Skeletal muscle satellite cell (primary cell): ENCODE results near the gene NDUFAF2.

Source experiments
- H3K27me3 ChIP-seq: 2 replicates; pipeline ENCODE4 v1.7.0; 2013; ENCODE audit warnings: low read length; ENCODE audit not compliant: control insufficient read depth, insufficient read depth
- H3K36me3 ChIP-seq: 2 replicates; pipeline ENCODE4 v1.7.0; 2013; ENCODE audit warnings: mild to moderate bottlenecking, control low read depth, low read length; ENCODE audit not compliant: insufficient read depth
- H3K4me1 ChIP-seq: 2 replicates; pipeline ENCODE4 v1.7.0; 2013; ENCODE audit warnings: low read length; ENCODE audit not compliant: control insufficient read depth, insufficient read depth
- H3K4me2 ChIP-seq: 2 replicates; pipeline ENCODE4 v1.7.0; 2013; ENCODE audit warnings: mild to moderate bottlenecking, low read length
- H3K4me3 ChIP-seq: 2 replicates; pipeline ENCODE4 v1.7.0; 2013; ENCODE audit warnings: low read length
- H3K9ac ChIP-seq: 2 replicates; pipeline ENCODE4 v1.7.0; 2013; ENCODE audit warnings: mild to moderate bottlenecking, low read depth, low read length, moderate library complexity
- H3K9me3 ChIP-seq: replicated peaks from 2 replicates; pipeline ENCODE4 v1.7.0; 2013; ENCODE audit warnings: mild to moderate bottlenecking, control low read depth, low read length

NDUFAF2 gene

GRCh38 chr5:60993425-60993824, 48.4 kb downstream of the NDUFAF2 start:
- H3K4me3 ChIP-seq: no peak overlapping the region
- no peaks in the 10 kb centered on the region for H3K4me1 ChIP-seq
- no peak overlapping the region for H3K9ac ChIP-seq
- no peak overlapping the region for H3K4me2 ChIP-seq
- H3K9me3 ChIP-seq: no peaks in the 10 kb centered on the region
- no peaks in the 10 kb centered on the region for H3K36me3 ChIP-seq
- H3K27me3 ChIP-seq: no peaks in the 10 kb centered on the region

- no peaks in the 10 kb centered on the region for H3K9me3 ChIP-seq
- no peak overlapping the region for H3K4me3 ChIP-seq
- no peaks in the 10 kb centered on the region for H3K4me1 ChIP-seq
- no peak overlapping the region for H3K9ac ChIP-seq
- H3K36me3 ChIP-seq: no peaks in the 10 kb centered on the region
- H3K4me2 ChIP-seq: no peak overlapping the region
- H3K27me3 ChIP-seq: no peaks in the 10 kb centered on the region
These were observed 49.0 kb downstream of the NDUFAF2 start for GRCh38 chr5:60993875-60994571.

GRCh38 chr5:60996368-60996767, 51.4 kb downstream of the NDUFAF2 start:
- no peaks in the 10 kb centered on the region for H3K4me1 ChIP-seq

GRCh38 chr5:60997721-60998120, 52.7 kb downstream of the NDUFAF2 start:
- no peak overlapping the region for H3K4me3 ChIP-seq
- H3K4me2 ChIP-seq: no peak overlapping the region
- no peaks in the 10 kb centered on the region for H3K4me1 ChIP-seq
- no peaks in the 10 kb centered on the region for H3K9me3 ChIP-seq
- no peak overlapping the region for H3K9ac ChIP-seq
- H3K36me3 ChIP-seq: no peaks in the 10 kb centered on the region
- no peaks in the 10 kb centered on the region for H3K27me3 ChIP-seq

More at GRCh38 chr5:60996368-60996767, 51.4 kb downstream of the NDUFAF2 start:
- Histone ChIP-seq H3K9me3 (no peaks in the 10 kb centered on the region), H3K4me2 (no peak overlapping the region), H3K27me3 (no peaks in the 10 kb centered on the region), H3K36me3 (no peaks in the 10 kb centered on the region), H3K4me3 (no peak overlapping the region), H3K9ac (no peak overlapping the region)

- H3K4me2 ChIP-seq: no peak overlapping the region
- no peak overlapping the region for H3K4me3 ChIP-seq
These were observed 55.9 kb downstream of the NDUFAF2 start for GRCh38 chr5:61000887-61001286.

GRCh38 chr5:61001647-61002046, 56.6 kb downstream of the NDUFAF2 start:
- no peaks in the 10 kb centered on the region for H3K4me1 ChIP-seq
- no peaks in the 10 kb centered on the region for H3K9me3 ChIP-seq
- H3K4me3 ChIP-seq: no peak overlapping the region
- H3K9ac ChIP-seq: no peak overlapping the region
- H3K36me3 ChIP-seq: no peaks in the 10 kb centered on the region
- H3K27me3 ChIP-seq: no peaks in the 10 kb centered on the region
- H3K4me2 ChIP-seq: no peak overlapping the region

More at GRCh38 chr5:61000887-61001286, 55.9 kb downstream of the NDUFAF2 start:
- no peaks in the 10 kb centered on the region for H3K36me3 ChIP-seq
- no peaks in the 10 kb centered on the region for H3K4me1 ChIP-seq
- H3K9ac ChIP-seq: no peak overlapping the region
- H3K9me3 ChIP-seq: no peaks in the 10 kb centered on the region
- no peaks in the 10 kb centered on the region for H3K27me3 ChIP-seq

- Histone ChIP-seq H3K4me2 (no peak overlapping the region), H3K9me3 (no peaks in the 10 kb centered on the region), H3K27me3 (no peaks in the 10 kb centered on the region), H3K4me1 (no peaks in the 10 kb centered on the region), H3K9ac (no peak overlapping the region), H3K36me3 (no peaks in the 10 kb centered on the region), H3K4me3 (no peak overlapping the region)
These were observed 57.8 kb downstream of the NDUFAF2 start for GRCh38 chr5:61002611-61003355.

GRCh38 chr5:61004448-61004847, 59.4 kb downstream of the NDUFAF2 start:
- Histone ChIP-seq H3K4me2 (no peak overlapping the region), H3K9me3 (no peaks in the 10 kb centered on the region), H3K4me3 (no peak overlapping the region), H3K27me3 (no peaks in the 10 kb centered on the region), H3K36me3 (no peaks in the 10 kb centered on the region), H3K4me1 (no peaks in the 10 kb centered on the region), H3K9ac (no peak overlapping the region)

GRCh38 chr5:61009907-61010306, 64.9 kb downstream of the NDUFAF2 start:
- Histone ChIP-seq H3K4me2 (no peak overlapping the region), H3K27me3 (no peaks in the 10 kb centered on the region), H3K4me3 (no peak overlapping the region), H3K4me1 (no peaks in the 10 kb centered on the region), H3K9ac (no peak overlapping the region), H3K36me3 (no peaks in the 10 kb centered on the region), H3K9me3 (no peaks in the 10 kb centered on the region)

GRCh38 chr5:61010467-61011454, 65.8 kb downstream of the NDUFAF2 start:
- H3K4me3 ChIP-seq: no peak overlapping the region

GRCh38 chr5:61018062-61018461, 73.1 kb downstream of the NDUFAF2 start:
- Histone ChIP-seq H3K27me3 (no peaks in the 10 kb centered on the region), H3K36me3 (no peaks in the 10 kb centered on the region), H3K4me3 (no peak overlapping the region), H3K9ac (no peak overlapping the region), H3K9me3 (no peaks in the 10 kb centered on the region), H3K4me2 (no peak overlapping the region), H3K4me1 (peaks cover 21% of the 10 kb centered on the region)

More at GRCh38 chr5:61010467-61011454, 65.8 kb downstream of the NDUFAF2 start:
- no peak overlapping the region for H3K9ac ChIP-seq
- no peaks in the 10 kb centered on the region for H3K9me3 ChIP-seq
- H3K4me2 ChIP-seq: no peak overlapping the region
- H3K36me3 ChIP-seq: no peaks in the 10 kb centered on the region
- H3K27me3 ChIP-seq: no peaks in the 10 kb centered on the region
- no peaks in the 10 kb centered on the region for H3K4me1 ChIP-seq
